ENCODE data around the gene KRTAP9-4.
"Not testable (repeated sequence)": the region's sequence is repeated elsewhere in the genome, so short reads cannot be mapped to it uniquely, and the experiment has no call there.

KRTAP9-4 gene

GRCh38 chr17:41265078-41265477, 15.6 kb downstream of the KRTAP9-4 start, which contains the start of gene KRTAP9-6:
Gene KRTAP9-6, plus strand, starts transcription at chr17:41265378. Its CDS starts 0 bp downstream, at chr17:41265378.
- no peak for DNase-seq (ENCODE audit: low spot score)

- DNase-seq (ENCODE audit: low spot score), result no peak
These were observed 18.2 kb downstream of the KRTAP9-4 start for GRCh38 chr17:41267711-41268110.

DNA sequence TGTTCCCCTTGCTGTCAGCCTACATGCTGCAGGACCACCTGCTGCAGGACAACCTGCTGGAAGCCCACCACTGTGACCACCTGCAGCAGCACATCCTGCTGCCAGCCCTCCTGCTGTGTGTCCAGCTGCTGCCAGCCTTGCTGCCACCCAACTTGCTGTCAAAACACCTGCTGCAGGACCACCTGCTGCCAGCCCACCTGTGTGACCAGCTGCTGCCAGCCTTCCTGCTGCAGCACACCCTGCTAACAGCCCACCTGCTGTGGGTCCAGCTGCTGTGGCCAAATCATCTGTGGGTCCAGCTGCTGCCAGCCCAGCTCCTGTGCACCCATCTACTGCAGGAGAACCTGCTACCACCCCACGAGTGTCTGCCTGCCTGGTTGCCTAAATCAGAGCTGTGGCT, 21.8 kb downstream of the KRTAP9-4 start:
- DNase-seq (ENCODE audit: low spot score), result not testable (repeated sequence)

DNA sequence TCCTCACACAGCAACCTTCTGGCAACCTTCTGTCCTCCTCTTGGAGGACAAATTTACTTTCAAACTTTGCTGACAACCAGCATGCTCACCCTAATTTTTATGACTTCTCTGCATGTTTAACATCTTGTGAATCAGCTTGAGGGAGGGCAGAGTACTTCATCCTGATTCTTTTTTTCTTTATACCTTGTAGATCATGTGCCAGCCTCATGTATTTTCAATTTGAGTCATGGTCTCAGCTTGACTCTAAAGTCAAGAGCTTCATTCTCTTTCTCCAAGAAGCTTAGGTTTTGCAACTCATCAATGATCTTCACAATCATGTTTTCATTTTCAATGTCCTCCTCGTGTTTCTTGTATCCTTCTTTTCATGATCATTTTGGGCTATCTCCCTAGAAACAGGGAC, 22.4 kb downstream of the KRTAP9-4 start:
- no peak for DNase-seq (ENCODE audit: low spot score)

DNA sequence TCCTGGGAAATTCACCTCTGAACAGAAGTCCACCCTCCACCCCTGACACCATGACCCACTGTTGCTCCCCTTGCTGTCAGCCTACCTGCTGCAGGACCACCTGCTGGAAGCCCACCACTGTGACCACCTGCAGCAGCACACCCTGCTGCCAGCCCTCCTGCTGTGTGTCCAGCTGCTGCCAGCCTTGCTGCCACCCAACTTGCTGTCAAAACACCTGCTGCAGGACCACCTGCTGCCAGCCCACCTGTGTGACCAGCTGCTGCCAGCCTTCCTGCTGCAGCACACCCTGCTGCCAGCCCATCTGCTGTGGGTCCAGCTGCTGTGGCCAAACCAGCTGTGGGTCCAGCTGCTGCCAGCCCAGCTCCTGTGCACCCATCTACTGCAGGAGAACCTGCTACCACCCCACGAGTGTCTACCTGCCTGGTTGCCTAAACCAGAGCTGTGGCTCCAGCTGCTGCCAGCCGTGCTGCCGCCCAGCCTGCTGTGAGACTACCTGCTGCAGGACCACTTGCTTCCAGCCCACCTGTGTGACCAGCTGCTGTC, 26.2 kb downstream of the KRTAP9-4 start, which contains the start of gene KRTAP9-7:
Gene KRTAP9-7 (plus strand): TSS at position 51 of the 543 bp plus-strand sequence. CDS start 0 bp downstream, at position 51.
- DNase-seq (ENCODE audit: low spot score), result not testable (repeated sequence)

DNA sequence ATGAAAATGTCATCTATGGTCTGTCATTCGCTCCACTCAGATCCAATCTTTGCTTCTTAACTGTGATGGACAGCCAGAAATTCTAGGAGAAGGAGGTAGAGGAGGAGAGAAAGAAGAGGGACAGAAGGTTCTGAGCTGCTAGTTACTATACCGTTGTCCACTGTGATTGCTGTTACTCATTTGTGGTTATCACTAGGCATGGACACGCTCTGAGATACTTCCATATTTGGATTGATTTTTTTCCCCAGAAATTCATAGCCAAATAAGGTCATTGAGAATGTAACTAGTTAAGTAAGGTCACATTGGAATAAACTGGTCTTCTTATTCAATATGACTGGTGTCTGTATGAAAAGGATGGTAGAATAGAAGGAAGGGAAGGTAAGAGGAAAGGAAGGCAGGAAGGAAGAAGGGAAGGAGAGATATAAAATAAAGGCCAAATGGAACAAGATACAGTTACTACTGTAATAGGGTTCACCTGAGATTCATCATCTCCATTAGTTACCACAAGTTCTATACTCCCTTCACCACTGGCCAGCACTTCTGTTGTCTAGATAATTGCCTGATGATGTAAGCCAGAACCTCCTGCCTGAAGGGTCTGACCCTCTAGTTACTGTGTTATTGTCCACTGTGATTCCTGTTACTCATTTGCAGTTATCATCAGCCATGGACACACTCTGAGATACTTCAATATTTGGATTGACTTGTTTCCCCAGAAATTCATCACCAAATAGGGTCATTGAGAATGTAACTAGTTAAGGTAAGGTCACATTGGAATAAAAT, 28.9 kb downstream of the KRTAP9-4 start:
- no peak for DNase-seq (ENCODE audit: low spot score)

GRCh38 chr17:41284043-41284442, 34.6 kb downstream of the KRTAP9-4 start:
- peak; percentile 72 for DNase-seq (ENCODE audit: low spot score)

- peak; percentile 24 for DNase-seq (ENCODE audit: low spot score)
These were observed 35.1 kb downstream of the KRTAP9-4 start for GRCh38 chr17:41284546-41284945.

GRCh38 chr17:41287050-41287449, 37.6 kb downstream of the KRTAP9-4 start:
- DNase-seq (ENCODE audit: low spot score), result no peak

DNA sequence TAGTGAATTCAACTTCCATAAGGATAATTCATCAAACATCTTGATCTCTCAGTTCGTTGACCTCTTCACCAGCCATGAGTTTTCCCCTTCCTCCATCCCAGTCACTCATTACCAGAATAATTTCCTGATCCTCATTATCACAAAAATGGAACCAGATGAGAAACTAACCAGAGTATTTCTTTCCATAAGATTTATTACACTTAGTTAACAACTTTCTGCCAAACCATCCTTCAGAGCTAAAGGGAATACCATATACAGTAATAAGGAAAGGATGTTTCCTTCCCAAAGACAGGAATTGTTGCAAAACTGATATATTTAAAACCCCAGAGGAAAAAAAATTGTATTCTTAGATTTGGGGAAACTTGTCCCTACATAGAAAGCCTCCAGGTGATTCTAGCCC, 44.5 kb downstream of the KRTAP9-4 start:
- DNase-seq (ENCODE audit: low spot score), result peak; percentile 27

DNA sequence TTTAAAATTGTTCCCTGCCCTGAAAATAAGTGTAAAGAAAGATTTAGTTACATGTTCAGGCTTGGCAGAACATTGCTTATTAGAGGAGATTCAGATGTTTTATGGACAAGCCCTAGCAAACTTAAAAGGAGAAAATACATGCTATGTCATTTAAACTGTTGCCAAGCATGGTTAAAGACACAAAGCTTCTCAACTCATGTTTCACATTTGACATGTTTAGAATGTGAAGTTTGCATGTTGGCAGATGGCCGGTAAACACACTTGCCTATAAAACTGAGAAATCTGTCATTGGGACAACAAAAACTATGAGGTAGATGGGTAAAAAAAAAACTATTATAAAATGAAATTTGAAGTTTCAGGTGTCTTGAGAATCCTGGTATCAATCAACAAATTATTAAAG, 47.4 kb downstream of the KRTAP9-4 start:
- DNase-seq (ENCODE audit: low spot score), result no peak

GRCh38 chr17:41298458-41299135, 49.1 kb downstream of the KRTAP9-4 start:
- no peak for DNase-seq (ENCODE audit: low spot score)
